NCI-H345 treated with DMSO at 0.1 percent for 48 hours (cell line): ENCODE data around the gene GIGYF1.
"Not testable (repeated sequence)": the region's sequence is repeated elsewhere in the genome, so short reads cannot be mapped to it uniquely, and the experiment has no call there.

ENCODE experiments used
- DNase-seq: peaks from one replicate; lab custom pipeline; 2025; ENCODE audit not compliant: unreplicated experiment; lab: John Stamatoyannopoulos, UW

GIGYF1 gene, protein sequence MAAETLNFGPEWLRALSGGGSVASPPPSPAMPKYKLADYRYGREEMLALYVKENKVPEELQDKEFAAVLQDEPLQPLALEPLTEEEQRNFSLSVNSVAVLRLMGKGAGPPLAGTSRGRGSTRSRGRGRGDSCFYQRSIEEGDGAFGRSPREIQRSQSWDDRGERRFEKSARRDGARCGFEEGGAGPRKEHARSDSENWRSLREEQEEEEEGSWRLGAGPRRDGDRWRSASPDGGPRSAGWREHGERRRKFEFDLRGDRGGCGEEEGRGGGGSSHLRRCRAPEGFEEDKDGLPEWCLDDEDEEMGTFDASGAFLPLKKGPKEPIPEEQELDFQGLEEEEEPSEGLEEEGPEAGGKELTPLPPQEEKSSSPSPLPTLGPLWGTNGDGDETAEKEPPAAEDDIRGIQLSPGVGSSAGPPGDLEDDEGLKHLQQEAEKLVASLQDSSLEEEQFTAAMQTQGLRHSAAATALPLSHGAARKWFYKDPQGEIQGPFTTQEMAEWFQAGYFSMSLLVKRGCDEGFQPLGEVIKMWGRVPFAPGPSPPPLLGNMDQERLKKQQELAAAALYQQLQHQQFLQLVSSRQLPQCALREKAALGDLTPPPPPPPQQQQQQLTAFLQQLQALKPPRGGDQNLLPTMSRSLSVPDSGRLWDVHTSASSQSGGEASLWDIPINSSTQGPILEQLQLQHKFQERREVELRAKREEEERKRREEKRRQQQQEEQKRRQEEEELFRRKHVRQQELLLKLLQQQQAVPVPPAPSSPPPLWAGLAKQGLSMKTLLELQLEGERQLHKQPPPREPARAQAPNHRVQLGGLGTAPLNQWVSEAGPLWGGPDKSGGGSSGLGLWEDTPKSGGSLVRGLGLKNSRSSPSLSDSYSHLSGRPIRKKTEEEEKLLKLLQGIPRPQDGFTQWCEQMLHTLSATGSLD (N-terminal part only)

DNA sequence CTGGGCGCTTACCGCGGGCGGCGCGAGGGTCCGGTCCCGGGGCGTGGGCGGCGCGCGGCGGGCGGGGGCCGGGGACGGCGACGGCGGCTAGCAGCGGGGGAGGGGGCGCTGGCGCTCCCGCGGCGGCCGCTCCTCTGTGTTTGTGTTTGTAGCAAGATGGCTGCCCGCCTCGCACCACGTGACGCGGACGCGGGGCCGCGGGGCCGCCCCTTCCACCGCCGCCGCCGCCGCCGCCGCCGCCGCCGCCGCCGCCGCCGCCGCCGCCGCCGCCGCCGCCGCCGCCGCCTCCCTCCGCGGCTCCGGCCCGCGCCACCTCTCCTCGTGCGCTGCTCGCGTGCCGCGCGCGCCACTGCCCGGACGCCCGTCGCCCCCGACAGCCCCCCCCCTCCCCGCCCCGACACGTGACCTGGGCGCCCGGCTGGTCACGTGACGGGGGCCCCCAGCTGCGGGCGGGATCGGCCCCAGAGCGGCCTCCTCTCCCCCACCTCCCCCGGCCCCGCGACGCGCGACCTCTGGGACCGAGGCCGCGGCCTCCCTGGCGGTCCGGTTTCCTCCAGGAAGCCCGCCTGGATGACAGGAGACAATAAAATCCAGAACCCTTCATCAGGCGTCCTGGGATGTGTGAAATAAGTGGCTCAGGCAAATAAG, at the start of gene GIGYF1:
GIGYF1 (minus strand) TSS at position 153 of the 648 bp plus-strand sequence. CDS start 6,012 bp downstream, outside the sequence.
- peak; percentile 14 for DNase-seq

DNA sequence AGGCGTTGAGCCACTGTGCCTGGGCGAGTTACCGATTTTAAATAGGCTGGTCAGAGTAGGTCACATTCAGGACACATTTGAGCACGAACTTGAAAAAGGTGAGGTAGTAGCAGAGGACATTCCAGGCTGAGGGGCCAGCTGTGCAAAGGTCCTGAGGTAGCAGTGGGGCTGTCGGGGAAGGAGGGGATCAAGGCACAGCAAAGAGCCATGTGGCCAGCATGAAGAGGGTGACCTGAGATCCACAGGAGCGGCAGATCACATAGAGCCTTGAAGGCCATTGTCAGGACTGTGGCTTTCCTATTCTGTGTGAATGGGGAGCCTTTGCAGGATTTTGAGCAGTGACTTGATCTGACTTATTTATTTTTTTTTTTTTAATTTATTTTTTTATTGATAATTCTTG, 45.9 kb upstream of the GIGYF1 start:
- no peak for DNase-seq

DNA sequence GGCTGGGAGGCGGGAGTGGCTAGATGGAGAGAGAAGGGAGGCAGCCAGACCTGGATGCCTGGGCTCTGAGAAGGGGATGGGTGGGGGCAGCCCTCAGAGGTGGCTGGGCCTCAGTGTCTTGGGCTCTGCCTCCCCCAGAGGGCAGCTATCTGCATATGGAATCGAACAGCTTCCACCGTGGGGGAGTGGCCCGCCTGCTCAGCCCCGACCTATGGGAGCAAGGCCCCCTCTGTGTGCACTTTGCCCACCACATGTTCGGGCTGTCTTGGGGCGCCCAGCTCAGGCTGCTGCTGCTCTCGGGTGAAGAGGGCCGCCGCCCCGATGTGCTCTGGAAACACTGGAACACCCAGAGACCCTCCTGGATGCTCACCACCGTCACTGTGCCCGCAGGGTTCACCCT, 42.6 kb upstream of the GIGYF1 start:
- no peak for DNase-seq

DNA sequence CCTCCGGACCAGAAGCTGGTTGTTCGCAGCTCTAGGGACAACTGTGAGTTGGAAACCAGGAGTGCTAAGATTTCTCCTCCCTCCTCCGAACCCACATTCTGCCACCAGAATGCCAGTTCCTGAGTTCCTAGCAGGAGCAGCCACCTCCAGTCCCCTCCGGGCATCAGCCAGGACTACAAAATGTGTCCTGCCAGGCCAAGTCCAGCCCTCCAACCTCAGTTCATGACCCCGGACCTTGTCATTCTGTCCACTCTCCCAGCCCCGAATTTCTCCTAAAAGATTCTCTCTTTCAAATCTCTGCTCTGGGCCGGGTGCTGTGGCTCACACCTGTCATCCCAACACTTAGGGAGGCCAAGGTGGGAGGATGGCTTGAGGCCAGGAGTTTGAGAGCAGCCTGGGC, 41.7 kb upstream of the GIGYF1 start:
- no peak for DNase-seq

DNA sequence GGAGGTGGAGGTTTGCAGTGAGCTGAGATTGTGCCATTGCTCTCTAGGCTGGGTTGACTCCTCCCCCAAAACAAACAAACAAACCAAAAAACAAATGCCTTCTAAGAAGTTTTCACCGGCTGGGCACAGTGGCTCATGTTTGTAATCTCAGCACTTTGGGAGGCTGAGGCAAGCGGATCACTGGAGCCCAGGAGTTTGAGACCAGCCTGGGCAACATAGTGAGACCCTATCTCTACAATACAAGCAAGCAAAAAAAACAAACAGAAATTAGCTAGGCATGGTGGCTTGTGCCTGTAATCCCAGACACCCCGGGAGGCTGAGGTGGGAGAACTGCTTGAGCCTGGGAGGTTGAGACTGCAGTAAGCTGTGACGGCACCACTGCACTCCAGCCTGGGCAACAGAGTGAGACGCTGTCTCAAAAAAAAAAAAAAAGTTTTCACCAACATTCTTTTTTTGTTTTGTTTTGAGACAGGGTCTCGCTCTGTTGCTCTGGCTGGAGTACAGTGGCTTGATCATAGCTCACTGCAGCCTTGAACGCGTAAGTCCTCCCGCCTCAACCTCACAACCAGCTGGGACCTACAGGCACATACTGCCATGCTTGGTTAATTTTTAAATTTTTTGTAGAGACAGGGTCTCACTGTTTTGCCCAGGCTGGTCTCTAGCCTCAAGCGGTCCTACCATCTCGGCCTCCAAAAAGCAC, 38.0 kb upstream of the GIGYF1 start:
- DNase-seq: no peak

DNA sequence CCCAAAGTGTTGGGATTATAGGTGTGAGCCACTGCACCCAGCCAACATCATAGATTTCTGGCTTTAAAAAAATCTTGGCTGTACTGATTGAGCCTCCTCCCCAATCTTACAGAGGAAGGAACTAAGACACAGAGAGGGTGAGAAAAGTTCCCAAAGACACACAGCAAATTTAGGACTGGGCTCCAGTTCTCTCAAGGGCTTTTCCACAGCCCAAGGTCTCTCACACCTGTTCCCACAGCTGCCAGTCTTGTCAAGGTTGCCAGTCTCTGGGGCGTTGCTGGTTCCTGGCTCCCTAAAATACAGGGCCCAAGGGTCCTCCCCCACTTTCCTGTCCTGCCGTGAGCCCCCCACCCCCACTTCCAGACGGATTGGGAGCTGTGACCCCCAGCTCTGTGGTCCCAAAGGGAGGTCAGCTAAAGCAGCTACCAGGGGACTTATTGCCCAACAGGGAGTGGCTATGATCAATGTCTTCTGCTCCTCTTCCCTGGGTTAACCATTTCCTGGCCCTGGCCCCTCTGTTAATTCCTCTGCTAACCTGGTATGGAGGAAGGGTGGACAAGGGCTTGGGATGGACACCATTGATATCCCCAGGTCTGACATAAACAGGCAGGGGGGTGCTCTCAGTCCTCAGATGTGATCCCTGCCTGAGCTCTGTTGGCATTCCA, 36.2 kb upstream of the GIGYF1 start:
- no peak for DNase-seq

DNA sequence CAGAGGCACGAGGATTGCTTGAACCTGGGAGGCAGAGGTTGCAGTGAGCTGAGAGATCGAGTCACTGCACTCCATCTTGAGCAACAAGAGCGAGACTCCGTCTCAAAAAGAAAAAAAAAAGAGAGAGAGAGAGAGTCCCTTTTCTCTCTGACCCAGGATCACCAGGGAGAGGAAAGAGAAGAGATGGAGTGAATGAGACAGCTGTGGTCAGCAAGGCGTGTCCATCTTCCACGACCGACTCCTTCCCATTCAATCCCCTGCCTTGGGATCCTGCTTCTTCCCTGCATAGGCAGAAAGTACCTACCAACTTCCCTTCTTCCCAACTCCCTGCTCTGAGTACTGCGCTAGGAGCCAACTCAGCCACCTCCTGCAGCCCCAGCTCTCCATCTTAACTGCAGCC, 34.1 kb upstream of the GIGYF1 start:
- no peak for DNase-seq

DNA sequence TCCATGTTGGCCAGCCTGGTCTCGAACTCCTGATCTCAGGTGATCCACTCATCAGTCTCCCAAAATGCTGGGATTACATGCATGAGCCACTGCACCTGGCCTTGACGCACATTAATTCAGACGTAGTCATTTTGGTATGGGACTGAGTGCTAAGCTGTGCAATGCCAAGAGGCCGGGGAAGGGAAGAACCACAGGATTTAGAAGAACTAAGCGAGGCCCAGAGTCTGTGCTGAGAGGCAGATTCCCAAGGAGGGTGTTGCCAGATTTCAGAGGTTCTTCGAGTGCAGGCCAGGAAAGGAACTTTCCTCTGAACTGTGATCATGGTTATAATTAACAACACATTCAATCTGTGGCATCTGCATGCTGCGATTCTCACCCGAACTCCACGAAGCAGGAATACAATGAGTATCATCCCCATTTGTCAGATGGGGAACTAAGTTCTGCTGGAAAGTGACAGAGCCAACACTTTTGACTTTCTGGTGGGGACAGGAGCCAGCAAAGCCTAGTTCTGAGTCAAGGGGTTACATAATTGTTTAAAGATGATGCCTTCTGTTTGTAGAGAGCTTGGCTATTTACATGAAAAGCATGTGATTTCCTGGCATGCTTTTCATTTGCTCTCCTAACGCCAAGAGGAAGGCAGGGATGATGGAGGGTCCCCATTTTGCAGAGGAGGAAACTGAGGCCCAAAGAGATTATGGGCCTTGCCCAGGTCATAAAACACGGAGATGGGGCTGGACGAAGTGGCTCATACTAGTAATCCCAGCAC, 33.1 kb upstream of the GIGYF1 start:
- DNase-seq: no peak

DNA sequence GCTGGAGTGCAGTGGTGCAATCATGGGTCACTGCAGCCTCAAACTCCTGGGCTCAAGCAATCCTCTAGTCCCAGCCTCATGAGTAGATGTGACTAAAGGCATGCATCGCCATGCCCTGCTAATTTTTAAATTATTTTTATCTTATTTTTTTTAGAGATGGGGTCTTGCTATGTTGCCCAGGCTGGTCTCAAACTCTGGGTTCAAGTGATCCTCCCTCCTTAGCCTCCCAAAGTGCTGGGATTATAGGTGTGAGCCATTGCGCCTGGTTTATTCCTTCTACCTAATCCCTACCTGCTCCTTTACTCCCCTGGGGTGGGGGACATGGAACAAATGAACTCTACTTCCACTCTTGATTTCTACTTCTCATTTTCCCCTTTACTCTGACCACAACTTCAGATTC, 30.3 kb upstream of the GIGYF1 start:
- not testable (repeated sequence) for DNase-seq

DNA sequence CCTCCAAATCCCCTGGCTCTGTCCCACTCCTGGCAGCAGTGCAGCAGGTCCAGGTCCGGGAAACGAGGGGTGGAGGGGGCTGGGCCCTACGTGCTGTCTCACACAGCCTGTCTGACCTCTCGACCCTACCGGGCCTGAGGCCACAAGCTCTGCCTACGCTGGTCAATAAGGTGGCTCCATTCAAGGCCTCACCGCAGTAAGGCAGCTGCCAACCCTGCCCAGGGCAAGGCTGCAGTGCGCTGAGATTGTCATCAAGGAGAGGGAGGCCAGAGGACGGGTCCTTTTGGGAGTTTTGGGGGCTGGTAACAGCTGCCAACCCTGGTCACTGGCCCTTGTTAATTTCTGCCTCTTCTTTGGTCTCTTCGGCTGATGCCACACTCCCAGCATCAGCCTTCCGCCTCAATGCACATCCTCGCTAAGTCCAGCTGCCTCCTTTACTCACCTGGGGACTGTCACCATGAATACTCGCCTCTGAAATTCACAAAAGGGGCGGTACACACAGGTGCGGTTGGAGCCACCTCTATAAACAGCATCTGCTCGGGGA, 29.8 kb upstream of the GIGYF1 start:
- no peak for DNase-seq

DNA sequence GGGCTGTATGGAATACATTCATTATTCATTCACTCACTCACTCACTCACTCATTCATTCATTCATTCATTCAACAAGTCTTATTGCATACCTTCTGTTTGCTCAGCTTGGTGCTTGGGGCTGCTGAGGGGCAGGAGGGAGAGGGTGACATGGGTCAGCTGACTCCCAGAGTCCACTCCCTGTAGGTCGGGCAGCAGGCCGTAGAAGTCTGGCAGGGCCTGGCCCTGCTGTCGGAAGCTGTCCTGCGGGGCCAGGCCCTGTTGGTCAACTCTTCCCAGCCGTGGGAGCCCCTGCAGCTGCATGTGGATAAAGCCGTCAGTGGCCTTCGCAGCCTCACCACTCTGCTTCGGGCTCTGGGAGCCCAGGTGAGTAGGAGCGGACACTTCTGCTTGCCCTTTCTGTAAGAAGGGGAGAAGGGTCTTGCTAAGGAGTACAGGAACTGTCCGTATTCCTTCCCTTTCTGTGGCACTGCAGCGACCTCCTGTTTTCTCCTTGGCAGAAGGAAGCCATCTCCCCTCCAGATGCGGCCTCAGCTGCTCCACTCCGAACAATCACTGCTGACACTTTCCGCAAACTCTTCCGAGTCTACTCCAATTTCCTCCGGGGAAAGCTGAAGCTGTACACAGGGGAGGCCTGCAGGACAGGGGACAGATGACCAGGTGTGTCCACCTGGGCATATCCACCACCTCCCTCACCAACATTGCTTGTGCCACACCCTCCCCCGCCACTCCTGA, 28.6 kb upstream of the GIGYF1 start:
- DNase-seq: no peak

DNA sequence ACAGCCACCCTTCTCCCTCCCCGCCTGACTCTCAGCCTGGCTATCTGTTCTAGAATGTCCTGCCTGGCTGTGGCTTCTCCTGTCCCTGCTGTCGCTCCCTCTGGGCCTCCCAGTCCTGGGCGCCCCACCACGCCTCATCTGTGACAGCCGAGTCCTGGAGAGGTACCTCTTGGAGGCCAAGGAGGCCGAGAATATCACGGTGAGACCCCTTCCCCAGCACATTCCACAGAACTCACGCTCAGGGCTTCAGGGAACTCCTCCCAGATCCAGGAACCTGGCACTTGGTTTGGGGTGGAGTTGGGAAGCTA, 27.4 kb upstream of the GIGYF1 start:
- no peak for DNase-seq

DNA sequence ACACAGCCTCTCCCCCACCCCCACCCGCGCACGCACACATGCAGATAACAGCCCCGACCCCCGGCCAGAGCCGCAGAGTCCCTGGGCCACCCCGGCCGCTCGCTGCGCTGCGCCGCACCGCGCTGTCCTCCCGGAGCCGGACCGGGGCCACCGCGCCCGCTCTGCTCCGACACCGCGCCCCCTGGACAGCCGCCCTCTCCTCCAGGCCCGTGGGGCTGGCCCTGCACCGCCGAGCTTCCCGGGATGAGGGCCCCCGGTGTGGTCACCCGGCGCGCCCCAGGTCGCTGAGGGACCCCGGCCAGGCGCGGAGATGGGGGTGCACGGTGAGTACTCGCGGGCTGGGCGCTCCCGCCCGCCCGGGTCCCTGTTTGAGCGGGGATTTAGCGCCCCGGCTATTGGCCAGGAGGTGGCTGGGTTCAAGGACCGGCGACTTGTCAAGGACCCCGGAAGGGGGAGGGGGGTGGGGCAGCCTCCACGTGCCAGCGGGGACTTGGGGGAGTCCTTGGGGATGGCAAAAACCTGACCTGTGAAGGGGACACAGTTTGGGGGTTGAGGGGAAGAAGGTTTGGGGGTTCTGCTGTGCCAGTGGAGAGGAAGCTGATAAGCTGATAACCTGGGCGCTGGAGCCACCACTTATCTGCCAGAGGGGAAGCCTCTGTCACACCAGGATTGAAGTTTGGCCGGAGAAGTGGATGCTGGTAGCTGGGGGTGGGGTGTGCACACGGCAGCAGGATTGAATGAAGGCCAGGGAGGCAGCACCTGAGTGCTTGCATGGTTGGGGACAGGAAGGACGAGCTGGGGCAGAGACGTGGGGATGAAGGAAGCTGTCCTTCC, 26.8 kb upstream of the GIGYF1 start:
- no peak for DNase-seq

DNA sequence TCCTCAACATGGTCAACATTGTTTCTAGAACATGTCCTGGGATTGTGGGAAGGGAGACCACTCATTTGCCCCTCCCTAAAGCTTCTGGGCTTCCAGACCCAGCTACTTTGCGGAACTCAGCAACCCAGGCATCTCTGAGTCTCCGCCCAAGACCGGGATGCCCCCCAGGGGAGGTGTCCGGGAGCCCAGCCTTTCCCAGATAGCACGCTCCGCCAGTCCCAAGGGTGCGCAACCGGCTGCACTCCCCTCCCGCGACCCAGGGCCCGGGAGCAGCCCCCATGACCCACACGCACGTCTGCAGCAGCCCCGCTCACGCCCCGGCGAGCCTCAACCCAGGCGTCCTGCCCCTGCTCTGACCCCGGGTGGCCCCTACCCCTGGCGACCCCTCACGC, 26.2 kb upstream of the GIGYF1 start, which contains the start of gene EPO:
EPO (plus strand) TSS at position 190 of the 392 bp plus-strand sequence. CDS start 513 bp downstream, outside the sequence.
- no peak for DNase-seq

DNA sequence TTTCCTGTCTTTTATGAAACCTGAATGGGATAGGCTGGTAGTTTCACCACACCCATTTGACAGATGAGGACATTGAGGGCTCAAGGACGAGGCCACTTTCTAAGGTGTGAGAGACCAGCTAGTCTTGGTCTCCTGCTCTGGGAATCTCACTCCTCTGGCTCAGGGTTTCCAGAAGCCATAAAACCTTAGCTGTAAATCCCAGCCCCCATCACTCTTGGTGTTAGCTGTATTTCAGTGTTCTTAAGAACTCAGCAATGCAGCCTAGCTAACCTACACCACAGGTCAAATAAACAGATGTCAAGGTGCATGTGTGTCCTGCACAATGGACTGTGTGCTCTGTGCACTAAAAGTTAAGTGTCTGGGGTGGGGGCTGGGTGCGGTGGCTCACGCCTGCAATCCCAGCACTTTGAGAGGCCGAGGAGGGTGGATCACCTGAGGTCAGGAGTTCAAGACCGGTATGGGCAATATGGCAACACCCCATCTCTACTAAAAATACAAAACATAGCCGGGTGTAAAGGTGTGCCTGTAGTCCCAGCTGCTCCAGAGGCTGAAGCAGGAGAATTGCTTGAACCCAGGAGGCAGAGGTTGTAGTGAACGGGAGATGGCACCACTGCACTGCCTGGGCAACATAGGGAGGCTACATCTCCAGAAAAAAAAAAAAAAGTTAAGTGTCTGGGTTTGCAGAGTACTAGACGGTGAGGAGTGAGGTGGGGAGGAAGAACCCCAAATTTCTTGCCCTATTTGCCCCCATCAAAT, 25.7 kb upstream of the GIGYF1 start:
- no peak for DNase-seq

DNA sequence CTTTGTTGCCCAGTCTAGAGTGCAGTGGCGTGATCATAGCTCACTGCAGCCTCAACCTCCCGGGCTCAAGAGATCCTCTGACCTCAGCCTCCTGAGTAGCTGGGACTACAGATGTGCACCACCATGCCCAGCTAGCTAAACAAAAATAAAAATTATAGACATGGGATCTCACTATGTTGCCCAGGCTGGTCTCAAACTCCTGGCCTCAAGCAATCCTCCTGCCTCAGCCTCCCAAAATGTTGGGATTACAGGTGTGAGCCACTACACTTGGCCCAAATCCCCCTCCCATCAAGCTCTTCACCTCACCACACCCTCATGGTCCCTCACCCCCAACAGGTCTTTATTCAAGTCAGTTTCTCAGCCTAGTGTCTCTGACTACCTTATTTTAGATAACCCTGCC, 23.0 kb upstream of the GIGYF1 start:
- DNase-seq: not testable (repeated sequence)

DNA sequence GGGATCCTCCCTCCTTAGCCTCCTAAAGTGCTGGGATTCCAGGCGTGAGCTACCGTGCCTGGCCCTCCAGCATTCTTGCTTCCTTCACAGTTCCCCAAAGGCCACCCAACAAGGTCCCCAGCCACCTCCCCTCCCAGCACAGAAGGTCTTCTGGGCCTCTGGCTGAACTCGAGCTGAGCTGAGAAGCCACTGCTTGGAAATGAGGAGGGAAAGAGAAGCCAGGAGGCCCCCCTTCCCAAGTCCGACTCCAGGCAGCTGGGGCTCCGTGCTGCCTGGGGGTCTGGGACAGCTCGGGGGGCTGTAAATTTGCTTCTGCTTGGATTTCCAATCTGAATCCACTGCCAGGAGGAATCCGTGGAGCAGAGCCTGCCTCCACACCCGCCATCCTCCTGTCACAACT, 20.7 kb upstream of the GIGYF1 start:
- no peak for DNase-seq
